GM12875 (cell line): ENCODE results near the gene THSD4.

Source experiments
- H3K4me3 ChIP-seq: one replicate; pipeline ENCODE4 v1.5.1; 2011; ENCODE audit warnings: low read depth, low read length, control low read depth
- TF ChIP-seq, protein P1 (sequence below): IDR thresholded peaks from 2 replicates; pipeline ENCODE4 v1.5.1; 2011; ENCODE audit warnings: low read depth, mild to moderate bottlenecking, control low read depth, inconsistent platforms, low read length, moderate library complexity, borderline replicate concordance; ENCODE audit not compliant: insufficient read depth

THSD4 gene

DNA sequence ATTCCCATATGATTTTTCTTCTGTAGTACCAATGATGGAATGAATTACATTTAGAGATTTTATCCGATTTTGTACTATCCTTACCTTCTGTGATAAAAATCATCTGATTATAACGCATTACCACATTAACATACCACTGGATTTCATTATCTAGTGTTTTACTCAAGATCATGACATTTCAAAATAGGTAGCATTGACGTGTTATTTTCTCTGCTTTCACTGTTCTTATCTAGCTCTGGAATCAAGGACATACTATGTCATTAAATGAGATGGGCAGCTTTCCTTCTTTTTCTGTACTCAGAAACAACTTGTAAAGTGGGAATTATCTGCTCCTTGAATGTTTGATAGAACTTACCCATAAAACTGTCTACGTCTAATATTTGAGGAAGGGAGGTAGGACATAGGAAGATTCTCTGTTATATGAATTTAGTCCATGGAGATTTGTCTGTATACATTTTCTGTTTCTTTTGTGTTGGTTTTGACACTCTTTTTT is 511.4 kb downstream of the THSD4 start:
- H3K4me3 ChIP-seq = no peak overlapping the region

DNA sequence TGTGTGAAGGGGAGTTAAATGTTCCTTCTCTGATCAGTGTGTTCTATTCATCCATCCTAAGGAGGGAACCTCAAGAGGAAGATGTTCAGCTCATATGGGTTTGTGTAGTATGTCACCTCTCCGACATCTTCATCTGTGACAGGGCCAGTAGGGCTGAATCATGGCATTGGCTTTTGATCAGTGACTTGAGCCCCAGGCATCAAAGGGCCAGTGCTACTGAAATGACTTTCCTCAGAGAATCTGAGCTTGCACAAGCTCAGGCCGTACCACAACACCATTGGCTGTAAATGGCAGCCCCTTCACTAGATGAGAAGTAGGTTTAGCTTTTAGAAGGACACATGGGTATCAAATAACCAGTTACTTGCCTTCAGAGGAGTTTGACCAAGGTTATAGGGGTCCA is 511.9 kb downstream of the THSD4 start:
- no peak overlapping the region for H3K4me3 ChIP-seq
- TF ChIP-seq, protein P1, sequence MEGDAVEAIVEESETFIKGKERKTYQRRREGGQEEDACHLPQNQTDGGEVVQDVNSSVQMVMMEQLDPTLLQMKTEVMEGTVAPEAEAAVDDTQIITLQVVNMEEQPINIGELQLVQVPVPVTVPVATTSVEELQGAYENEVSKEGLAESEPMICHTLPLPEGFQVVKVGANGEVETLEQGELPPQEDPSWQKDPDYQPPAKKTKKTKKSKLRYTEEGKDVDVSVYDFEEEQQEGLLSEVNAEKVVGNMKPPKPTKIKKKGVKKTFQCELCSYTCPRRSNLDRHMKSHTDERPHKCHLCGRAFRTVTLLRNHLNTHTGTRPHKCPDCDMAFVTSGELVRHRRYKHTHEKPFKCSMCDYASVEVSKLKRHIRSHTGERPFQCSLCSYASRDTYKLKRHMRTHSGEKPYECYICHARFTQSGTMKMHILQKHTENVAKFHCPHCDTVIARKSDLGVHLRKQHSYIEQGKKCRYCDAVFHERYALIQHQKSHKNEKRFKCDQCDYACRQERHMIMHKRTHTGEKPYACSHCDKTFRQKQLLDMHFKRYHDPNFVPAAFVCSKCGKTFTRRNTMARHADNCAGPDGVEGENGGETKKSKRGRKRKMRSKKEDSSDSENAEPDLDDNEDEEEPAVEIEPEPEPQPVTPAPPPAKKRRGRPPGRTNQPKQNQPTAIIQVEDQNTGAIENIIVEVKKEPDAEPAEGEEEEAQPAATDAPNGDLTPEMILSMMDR = no peak

More for the DNA sequence above, 511.4 kb downstream of the THSD4 start:
- TF ChIP-seq, protein P1 = no peak

DNA sequence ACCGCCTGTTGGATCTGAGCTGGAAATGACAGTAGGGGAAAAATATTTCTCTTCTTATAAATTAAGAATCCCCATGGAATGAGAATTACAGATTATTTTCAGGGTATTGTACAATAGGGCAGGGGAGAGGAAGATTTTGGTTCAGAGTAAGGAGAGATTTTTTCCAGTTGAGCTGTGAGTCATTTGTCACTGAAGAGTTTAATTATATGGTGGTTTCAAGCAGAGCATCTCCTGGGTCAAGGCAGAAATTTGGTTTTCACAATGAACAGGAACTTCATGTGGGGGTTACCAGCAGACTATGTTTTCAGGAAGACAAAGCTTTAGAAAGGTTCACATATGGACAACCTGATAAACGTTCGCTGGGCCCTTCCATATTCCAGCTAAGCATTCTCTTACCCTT is 512.3 kb downstream of the THSD4 start:
- TF ChIP-seq, protein P1 = no peak

DNA sequence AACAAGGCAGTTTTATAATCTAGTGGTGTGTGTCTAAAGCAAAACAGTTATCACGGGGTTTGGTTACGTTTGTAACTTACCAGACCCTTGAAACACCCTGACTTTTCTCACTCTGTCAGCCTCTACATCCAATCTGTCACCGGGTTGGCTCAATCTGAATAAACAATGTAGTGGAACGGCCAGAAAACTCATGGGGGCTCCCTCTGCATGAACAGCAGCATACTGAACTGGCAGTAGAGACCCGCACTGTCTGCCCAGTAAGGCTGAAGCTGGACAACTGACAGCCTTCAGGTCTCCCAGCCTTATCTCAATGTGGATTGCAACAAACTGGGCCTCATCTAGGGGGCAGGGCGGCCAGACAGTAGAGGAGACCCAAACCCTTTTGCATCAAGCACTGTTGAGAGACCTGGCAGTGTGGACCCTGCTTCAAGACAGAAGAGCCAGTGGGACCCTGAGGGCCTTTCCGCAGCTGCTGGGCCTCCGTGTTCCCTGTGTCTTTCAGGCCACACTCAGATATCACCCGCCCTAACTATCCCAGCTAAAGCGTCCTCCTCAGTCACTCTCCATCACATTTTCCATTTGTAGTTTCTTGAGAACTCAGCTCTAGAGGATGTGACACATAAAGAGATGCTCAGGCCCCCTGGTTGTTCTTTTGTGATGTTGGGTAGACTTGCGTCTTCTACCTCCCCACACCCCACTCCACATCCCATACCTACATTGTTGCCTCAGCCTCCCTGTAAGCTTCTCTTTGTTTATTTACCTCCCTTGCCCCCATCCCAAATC is 513.9 kb downstream of the THSD4 start:
- TF ChIP-seq, protein P1 = no peak

More for the DNA sequence above, 512.3 kb downstream of the THSD4 start:
- H3K4me3 ChIP-seq = no peak overlapping the region

DNA sequence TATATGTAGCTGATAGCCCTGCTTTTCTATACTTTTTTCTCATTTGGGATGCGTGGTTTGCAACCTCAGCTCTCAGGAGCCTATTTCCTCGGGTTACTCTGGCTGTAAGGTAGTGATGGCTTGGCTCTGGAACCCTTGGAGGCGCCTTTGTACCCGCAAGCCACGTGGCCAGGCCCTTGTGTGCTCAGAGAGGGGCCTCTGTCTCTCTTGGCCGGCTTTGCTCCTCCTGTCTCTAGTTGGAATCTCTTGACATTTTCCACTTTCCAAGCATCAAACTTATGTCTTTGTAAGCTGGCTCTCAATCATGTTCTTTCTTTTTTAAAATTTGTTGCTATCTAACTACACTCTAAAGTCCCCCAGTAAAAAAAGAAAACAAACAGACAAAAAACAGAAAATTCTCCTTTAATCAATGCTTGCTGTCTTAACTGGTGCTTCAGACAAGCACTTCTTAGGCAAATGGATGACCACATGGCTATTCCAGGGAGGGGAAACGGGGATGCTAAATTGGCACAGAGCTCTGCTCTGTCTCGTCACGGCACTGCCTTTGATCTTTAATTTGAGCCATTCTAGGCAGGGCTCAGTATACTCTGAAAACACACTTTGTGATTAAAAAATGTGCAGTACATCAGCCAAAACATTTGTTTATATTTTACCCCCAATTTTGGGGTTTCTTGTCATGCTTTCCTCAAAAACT is 514.7 kb downstream of the THSD4 start:
- TF ChIP-seq, protein P1 = no peak
- H3K4me3 ChIP-seq = no peak overlapping the region

More for the DNA sequence above, 513.9 kb downstream of the THSD4 start:
- no peak overlapping the region for H3K4me3 ChIP-seq

DNA sequence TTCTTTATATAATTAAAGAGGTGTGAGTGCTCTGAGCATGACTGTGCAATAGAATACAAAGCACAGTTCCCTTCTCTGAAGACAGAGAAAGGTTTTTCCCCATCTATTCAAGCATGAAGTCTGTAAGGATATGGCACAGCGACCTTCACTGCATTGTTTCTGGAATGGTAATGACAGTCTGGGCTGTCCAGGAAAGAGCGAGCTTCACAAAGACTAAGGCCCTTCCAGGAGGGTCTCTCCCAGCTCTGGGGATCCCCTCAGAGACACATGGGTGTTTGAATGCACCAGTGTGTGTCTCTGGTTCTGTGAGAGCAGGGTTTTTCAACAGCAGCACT is 515.2 kb downstream of the THSD4 start:
- TF ChIP-seq, protein P1 = no peak
- no peak overlapping the region for H3K4me3 ChIP-seq
